Suppressor macrophage treated with lipopolysaccharide for 4 hours (primary cell): Measurements from ENCODE around the gene NME1.
A peak's percentile ranks its signal among the peaks of the same experiment; 100 is the strongest.

Experiments used
- DNase-seq: peaks from one replicate; pipeline ENCODE4 v3.0.0-alpha.2; 2020

The NME1 gene

DNA sequence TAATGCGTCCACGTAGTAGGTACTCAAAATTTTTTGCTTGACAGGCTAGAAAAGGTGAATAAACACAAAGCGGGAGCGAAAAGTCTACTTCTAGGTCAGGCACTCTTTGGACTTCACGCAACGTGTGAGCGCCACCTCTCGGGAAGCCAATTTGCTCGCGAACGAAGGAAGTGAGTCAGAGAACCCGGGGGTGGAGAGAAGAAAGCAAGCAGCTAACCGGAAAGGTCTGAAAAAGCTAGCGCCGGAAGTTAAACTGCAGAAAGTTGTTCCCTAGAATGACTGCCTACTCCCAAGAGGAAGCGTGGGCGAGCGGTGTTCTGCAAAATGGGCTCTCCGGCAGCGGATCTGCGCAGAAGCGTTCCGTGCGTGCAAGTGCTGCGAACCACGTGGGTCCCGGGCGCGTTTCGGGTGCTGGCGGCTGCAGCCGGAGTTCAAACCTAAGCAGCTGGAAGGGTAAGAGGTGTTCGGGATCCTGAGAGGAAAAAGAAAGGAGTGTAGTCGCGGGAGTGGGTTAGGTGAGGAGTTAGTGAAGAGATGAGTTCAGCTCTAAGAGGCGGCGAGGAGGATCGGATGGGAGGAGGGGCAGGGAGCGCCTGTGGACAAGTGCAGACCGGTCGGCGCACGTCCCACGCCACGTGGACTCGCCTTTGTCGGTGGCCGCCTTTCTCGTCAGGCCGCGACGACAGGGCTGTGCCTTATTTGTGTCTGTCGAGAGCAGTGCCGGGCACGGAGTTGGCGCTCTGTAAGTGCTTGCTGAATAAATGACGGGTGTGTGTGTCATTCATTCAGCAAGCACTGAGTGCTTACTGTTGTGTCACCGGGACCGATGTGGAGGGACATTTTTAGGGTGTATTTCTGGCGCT lies at the start of gene NME1:
TSS of gene NME1 (plus strand) at position 350 of the 863 bp plus-strand sequence. CDS start 2,096 bp downstream, outside the sequence.
- peak; percentile 99 for DNase-seq

DNA sequence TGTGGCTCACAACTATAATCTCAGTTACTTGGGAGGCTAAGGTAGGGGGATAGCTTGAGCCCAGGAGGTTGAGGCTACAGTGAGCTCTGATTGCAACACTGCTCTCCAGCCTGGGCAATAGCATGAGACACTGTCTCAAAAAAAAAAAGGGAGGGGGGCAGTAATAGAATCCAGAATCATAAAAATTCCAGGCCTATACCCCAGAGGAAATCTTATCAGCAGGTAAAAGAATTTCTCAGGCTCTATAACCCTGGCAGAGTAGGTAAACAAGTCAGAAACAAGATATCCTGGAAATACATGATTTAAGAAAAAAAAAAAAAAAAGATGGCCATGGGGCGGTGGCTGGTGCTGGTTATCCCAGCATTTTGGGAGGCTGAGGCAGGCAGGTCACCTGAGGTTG lies 45.6 kb upstream of the NME1 start:
- DNase-seq: no peak

DNA sequence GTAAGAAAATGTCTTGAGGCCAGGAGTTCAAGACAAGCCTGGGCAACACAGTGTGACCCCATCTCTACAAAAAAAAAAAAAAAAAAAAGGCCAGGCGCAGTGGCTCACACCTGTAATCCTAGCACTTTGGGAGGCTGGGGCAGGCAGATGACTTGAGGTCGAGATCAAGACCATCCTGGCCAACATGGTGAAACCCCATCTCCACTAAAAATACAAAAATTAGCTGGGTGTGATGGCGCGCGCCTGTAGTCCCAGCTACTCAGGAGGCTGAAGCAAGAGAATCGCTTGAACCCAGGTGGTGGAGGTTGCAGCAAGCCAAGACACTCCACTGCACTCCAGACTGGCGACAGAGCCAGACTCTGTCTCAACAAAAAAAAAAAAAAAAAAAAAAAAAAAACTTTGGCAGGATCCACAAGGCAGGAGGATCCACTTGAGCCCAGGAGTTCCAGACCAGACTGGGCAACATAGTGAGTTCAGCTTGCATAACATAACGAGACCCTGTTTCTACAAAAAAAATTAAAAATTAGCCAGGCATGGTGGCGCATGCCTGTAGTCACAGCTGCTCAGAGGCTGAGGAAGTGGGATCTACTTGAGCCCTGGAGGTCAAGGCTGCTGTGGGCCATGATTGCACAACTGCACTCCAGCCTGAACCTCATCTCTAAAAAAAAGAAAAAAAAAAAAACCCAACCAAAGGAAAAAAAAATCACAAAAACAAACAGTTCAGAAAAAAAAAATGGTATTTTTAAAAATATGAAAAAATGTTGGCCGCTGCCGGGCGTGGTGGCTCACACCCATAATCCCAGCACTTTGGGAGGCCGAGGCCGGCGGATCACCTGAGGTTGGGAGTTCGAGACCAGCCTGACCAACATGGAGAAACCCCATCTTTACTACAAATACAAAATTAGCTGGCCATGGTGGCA lies 40.8 kb upstream of the NME1 start:
- peak; percentile 74 for DNase-seq

DNA sequence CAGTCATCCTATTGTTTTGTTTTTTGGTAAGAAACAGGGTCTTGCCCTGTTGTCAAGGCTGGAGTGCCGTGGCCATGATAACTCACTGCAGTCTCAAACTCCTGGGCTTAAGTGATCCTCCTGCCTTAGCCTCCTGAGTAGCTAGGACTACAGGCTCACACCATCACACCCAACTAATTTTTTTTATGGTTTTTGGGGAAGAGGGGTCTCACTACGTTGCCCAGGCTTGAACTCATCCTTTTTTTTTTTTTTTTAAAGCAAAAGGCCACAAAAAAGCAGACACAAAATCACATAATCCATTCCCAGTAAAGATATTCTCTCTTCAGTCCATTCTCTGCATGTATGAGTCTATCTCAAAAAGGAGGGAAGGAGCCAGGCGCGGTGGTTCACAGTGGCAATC lies 38.2 kb upstream of the NME1 start:
- no peak for DNase-seq

DNA sequence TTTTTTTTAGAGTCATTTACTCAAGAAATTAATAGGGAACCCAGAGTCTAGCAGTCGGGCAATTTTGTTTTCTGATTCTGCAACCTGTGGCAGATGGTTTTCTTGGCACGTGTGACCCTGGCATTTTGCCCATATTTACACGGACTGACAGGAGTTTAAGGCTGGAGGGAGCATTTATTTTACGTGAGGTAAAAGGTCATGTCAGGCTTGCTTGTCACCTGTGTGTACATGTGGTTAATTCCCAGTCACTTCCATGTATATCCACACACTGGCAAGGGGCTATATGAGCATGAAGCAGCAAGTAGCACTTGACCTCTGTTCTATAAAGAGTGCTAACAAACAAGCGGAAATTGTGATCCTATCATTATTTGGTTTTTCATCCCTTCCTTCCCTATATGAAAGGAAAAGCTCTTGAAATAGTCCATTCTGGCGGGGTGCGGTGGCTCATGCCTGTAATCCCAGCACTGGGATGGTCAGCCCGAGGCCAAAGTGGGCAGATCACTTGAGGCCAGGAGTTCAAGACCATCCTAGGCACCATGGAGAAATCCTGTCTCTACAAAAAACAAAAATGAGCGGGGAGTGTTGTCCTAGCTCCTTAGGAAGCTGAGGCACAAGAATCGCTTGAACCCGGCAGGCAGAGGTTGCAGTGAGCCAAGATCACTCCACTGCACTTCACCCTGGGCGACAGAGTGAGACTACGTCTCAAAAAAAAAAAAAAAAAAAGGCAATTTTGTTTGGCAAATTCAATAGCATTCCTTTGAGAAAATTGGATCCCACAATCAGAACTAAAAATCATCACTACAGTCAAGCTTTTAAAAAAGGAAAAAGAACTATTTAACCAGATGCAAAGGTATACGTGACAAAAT lies 34.8 kb upstream of the NME1 start:
- DNase-seq: peak; percentile 10

DNA sequence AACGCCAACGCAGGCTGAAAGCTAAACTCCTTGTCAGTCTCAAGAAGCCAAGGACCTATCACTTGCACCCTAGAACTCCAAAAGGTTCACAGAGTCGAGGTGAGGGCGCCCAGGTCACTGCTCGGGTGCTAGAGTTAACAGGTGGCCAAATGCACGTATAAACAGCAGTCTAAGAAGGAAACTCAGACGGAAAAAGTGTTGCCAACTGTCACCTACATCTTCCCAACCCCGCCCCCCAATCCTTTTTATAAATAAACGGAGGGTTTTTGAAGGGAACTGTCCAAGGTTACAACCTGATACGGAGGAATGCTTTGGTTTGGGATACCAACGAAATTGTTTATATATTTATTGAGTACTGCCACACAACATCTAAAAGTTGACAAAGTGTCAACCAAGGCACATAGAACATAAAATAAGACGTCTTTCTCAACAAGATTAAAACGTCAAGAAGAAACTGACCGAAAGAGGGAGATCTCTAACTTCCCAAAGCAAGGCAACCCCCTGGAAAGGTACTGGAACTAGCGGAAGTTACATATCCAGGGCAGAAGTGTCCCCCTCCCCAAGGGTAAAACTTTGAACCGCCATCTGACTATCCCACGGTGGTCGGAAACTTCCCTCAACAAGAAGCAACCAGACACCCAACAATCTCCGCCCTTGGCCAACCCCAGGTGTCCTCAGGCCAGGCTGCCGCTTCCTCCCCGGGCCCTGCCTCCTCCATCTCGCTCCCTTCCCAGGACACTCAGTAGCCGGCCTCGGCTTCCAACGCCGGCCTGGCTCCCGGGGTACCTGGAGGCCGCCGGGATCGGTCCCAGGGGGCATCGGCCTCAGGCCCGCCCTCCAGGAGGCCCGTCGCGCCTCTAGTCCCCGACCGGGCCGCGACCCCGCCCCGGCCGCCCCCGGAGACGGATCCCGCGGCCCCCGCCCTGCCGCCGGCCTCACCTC lies 33.7 kb upstream of the NME1 start:
- DNase-seq: peak; percentile 57

DNA sequence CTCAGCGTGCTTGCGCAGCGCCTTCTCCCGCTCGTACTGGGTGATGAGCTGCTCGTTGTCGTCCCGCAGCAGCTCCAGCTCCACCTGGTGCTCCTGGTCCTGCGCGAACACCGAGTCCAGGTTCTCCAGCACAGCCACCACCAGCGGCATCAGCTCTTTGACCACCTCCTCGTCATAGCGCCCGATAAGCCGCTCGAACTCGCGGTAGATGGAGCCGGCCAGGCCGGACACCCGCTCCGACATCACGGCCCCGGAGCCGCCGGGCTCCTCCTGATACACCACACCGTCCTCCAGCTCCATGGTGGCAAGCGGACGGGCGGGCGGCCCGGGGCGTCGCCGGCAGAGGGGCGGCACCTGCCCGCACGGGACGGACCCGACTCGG lies 33.0 kb upstream of the NME1 start:
- no peak for DNase-seq

DNA sequence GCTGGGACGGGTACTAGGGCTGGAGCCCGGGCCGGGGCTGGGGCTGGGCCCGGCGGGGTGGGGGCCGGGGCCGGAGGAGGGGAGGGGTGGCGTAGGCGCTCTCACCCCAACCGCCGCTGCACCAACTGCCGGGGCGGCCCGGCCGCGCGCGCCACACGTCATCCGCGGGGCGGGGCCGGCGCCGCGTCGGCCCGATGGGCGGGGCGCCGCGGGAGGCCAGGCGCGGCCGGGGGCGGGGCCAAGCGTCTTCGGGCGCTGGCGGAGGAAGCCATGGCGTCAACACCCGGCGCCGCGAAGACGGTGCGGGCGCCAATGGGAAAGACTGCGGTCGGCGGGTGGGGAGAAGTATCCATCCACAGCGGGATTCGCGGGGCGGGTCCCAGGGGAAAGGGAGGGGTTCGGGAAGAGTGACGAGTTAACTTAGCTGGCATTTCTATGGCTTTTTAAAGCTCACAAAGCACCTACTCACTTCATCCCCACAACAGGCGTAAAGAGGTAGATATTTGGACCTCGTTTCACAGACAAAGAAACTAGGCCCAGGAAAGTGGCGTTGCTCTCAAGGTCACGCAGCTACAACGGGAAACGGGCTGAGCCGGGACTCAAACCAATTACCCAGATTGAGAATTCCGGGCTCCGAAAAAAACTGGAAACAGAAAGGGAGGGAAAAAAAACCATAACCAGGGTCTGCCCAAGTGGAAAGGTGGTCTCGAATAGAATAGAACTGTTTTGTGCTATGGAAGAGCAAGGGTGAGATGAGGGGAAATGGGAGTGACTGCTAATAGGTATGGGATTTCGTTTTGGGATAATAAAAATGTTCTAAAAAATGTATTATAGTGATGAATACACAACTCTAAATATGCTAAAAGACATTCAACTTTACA lies 32.4 kb upstream of the NME1 start, which contains the start of gene SPAG9:
TSS of gene SPAG9 (minus strand) at position 130 of the 881 bp plus-strand sequence. CDS start 212 bp downstream, outside the sequence.
- DNase-seq: peak; percentile 99

DNA sequence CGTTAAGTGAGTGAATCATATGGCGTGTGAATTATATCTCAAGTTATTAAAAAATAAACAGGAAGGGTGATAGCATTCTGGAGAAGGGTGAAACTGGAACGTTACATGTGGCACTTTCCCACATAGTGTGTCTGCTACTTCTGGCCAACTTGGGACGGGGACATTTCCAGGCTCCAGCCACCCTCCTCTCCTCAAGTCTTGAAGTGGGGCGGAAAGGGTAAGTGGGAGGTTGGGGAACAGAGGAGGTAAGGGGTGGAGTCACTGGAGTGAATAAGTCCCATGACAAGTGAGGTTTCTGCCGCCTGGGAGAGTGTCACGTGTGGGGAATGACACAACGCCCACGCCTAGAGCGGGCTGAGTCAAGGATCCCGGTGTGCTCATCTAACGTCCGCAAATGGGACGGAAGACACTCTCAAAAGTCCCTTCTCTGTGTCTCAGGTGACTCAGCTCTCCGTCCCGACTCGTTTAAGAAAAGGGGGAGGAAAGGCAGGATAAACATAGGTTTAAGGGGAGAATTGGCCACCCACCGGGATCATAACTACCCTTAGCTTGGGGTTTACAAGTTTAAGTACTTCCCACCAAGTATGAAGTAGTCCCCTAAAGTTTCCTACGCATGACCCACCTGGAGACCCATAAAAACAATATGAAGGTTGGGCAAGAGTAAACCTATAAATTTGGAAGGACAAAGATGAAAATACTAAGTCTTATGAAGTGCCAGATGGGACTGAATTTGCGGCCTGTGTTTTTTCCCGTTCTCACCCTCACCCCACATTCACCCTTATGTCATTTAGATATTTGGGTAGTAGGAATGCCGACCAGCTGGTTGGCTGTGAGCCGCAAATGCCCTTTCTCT lies 31.5 kb upstream of the NME1 start:
- peak; percentile 100 for DNase-seq

DNA sequence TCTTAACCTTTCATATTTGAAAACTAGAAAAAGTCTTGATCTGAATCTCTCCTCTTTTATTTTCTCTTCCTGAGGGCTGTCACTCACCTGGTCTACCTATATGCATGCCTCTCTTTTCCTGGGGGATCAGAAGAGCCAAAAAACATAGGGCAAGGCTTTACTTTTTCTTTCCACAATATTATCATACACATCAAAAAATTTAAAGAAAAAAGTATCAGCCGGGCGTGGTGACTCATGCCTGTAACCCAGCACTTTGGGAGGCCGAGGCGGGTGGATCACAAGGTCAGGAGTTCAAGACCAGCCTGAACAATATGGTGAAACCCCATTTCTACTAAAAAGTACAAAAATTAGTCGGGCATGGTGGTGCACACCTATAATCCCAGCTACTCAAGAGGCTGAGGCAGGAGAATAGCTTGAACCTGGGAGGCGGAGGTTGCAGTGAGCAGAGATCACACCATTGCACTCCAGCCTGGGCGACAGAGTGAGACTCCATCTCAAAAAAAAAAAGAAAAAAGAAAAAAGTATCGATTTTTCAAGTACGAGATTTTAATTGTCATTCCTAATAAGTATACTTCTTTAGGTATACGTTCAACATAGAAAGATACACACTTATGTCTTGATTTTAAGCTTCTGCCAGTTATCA lies 30.8 kb upstream of the NME1 start:
- DNase-seq: peak; percentile 18

DNA sequence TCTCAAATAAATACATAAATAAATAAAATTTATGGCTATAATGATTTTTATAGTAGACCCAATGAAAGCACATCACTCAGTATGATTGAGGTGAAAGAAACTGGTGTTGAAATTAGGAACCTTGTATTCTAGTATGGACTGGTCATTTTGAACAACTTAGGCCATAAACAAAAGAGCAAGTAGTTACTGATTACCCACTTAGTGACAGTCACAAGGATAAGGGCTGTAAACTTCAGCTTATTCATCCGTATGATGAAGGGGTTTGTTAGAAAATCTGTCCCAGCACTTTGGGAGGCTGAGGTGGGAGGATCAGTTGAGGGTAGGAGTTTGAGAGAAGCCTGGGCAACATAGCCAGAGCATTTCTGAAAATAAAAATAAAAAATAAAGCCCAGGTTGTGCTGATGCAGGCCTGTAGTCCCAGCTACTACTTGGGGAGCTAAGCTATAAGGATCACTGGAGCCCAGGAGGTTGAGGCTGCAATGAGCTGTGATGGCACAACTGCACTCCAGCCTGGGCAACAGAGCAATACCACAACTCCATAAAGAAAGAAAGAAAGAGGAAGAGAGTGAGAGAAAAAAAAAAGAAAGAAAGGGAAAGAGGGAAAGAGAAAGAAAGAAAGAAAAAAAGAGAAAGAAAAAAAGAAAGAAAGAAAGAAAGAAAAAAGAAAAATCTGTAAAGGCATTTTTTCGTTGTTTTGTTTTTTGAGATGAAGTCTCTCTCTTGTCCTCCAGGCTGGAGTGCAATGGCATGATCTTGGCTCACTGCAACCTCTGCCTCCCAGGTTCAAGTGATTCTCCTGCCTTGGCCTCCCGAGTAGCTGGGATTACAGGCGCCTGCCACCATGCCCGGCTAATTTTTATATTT lies 28.5 kb upstream of the NME1 start:
- DNase-seq: no peak

DNA sequence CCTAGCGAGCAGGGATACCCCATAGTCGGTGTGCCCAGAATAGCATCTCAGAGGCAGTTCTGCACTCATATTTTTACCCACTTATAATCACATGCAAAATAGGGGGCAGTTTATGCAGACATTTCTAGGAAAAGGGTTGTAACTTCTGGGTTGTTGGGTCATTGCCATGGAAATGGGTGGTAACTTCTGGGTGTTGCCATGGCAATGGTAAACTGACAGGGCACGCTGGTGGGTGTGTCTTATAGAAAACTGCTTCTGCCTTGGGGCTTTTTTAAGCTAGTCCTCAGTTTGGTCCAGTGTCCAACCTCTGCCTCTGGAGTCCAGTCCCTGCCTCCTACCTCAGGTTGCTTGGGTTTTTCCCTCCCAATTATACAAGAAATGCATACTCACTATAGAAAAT lies 25.3 kb upstream of the NME1 start:
- peak; percentile 84 for DNase-seq

DNA sequence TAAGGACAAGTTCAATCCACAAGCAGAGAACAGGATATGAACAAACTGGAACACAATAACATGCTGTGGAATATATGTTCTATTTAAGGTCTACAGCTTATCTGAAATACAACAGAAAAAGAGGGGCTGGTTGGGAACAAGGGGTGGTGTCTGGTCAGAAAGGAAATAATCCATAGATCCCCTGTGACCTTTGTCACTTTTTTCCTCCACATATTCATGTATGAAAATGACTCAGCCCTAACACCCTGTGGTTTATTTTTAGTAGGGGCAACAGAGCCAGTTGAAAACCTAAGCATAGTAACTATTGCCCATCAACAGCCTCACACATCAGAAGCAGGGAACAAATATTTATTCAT lies 20.4 kb upstream of the NME1 start:
- peak; percentile 38 for DNase-seq

DNA sequence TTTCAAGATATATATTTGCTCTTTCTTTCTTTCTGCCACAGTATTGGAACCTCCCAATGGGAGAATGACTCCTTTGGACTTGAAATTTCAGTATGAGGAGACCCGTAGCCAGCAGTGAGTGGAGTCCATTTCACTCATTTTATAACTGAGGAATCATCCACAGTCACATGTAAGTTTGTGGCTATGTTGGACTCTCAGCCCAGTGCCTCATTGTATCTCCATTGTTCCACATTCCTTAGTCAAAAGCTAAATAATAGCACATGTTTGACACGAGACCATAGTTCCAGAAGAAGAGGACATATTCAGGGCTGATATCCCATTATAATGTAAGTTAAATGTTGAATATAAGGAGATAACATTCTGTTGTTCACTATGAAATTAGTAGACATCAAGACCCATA lies 20.0 kb upstream of the NME1 start:
- no peak for DNase-seq

DNA sequence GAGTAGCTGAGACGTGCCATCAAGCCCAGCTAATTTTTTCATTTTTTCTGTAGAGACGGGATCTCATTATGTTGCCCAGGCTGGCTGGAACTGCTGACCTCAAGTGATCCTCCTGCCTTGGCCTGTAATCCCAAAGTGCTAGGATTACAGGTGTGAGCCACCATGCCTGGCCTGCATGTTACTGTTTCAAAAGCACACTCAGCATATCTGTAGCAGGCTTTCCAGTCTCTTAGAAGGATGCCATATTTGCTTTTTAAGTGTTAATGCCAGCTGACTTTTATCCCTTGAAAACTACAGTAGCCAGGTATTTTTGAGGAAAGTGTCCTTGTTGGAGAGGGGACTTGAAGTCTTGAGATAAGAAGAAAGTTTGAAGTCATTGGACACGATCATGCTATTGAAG lies 17.4 kb upstream of the NME1 start:
- no peak for DNase-seq

DNA sequence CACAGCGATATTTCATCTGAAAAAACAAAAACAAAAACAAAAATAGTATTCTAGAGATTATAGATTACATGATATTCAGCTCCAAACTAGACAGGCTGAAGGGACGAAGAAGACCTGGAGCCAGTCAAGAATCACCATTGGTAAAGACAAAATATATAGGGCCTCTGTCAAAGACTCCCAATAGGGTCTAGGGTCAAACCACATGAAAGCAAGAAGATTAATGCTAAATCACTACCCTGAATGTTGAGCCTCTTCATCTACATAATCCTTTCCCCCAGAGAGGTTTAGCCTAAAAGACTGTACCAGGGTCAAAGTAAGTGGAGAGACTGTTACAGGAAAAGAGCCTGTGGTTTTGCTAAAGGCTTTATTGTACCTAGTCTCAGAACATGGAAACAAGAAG lies 10.8 kb upstream of the NME1 start:
- no peak for DNase-seq

DNA sequence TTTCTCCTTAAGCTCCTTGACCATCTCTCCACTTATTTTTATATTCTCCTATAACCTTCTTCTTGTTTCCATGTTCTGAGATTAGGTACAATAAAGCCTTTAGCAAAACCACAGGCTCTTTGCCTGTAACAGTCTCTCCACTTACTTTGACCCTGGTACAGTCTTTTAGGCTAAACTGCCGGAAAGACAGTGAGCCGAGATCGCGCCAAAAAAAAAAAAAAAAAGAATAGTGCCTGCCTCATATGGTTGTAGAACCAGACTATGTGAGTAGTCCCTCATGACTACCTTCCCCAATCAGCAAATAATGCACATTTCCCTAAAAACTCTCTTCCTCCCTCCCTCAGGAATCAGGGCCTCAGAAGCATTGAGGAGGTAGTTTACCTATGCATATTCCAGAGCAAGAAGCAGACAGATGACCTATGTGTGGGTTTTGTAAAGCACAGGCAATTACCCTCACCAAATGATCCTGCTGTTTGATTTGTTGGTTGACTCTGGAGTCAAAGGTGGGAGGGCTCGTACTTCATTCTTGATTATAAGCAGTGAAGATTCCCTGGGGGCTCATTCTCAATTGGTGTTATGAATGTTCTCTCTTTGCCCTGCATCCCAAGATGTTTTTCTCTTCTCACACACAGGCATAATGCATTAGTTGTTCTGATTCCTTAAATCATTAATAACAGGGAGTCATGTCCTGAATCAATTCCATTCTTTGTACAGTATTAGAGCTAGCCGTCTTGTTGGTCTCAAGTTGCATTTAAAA lies 8.9 kb upstream of the NME1 start:
- DNase-seq: no peak
